Spleen (tissue), 7 donors: ENCODE results near the gene BCL2L11.
"Not testable (repeated sequence)": the region's sequence is repeated elsewhere in the genome, so short reads cannot be mapped to it uniquely, and the experiment has no call there.

Experiments
- POLR2A ChIP-seq, 3 donors: fragments of 450-650 bp; IDR thresholded peaks; one replicate each; pipeline ENCODE4 v1.5.1; 2017; ENCODE audit warnings: antibody characterized with exemption in 3 of 3, mild to moderate bottlenecking in 1 of 3
- POLR2AphosphoS5 ChIP-seq, 3 donors: sonication (generic); formaldehyde crosslinking; IDR thresholded peaks; one replicate each; pipeline ENCODE4 v1.5.1; 2017; ENCODE audit warnings: antibody characterized with exemption in 3 of 3
- TF ChIP-seq, protein P1 (sequence below), 11 experiments: fragments of 200-600 bp in 7 of 11; fragments of 450-650 bp in 4 of 11; sonication (generic) in 4 of 11; IDR thresholded peaks in 8 of 11; conservative IDR thresholded peaks in 3 of 11; 1 replicate in 7 of 11; 2 replicates in 4 of 11; pipeline versions ENCODE4 v1.4.0 to v1.8.0; 2016 to 2021; ENCODE audit warnings: antibody characterized with exemption in 11 of 11, inconsistent platforms in 4 of 11, mild to moderate bottlenecking in 1 of 11
- donor health status: DM: no; HTN: no; CAD: no; lungs with moderate emphysema.
- donor health status: DM: no; HTN: no; CAD: no.
- donor health status: DM: no; HTN: no; CAD: no.

DNA sequence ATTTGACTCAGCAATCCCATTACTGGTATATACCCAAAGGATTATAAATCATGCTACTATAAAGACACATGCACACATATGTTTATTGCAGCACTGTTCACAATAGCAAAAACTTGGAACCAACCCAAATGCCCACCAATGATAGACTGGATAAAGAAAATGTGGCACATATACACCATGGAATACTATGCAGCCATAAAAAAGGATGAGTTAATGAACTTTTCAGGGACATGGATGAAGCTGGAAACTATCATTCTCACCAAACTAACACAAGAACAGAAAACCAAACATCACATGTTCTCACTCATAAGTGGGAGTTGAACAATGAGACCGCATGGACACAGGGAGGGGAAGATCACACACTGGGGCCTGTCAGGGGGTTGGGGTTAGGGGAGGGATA, 38.1 kb upstream of the BCL2L11 start:
- TF ChIP-seq, protein P1, sequence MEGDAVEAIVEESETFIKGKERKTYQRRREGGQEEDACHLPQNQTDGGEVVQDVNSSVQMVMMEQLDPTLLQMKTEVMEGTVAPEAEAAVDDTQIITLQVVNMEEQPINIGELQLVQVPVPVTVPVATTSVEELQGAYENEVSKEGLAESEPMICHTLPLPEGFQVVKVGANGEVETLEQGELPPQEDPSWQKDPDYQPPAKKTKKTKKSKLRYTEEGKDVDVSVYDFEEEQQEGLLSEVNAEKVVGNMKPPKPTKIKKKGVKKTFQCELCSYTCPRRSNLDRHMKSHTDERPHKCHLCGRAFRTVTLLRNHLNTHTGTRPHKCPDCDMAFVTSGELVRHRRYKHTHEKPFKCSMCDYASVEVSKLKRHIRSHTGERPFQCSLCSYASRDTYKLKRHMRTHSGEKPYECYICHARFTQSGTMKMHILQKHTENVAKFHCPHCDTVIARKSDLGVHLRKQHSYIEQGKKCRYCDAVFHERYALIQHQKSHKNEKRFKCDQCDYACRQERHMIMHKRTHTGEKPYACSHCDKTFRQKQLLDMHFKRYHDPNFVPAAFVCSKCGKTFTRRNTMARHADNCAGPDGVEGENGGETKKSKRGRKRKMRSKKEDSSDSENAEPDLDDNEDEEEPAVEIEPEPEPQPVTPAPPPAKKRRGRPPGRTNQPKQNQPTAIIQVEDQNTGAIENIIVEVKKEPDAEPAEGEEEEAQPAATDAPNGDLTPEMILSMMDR (IDR thresholded peaks at IDR 0.05 in 8 of 11, conservative IDR thresholded peaks at IDR 0.05 in 3 of 11), result not testable (repeated sequence)
- TF ChIP-seq POLR2A, POLR2AphosphoS5 (IDR thresholded peaks at IDR 0.05): not testable (repeated sequence)
